HG02870 (cell line): ENCODE results near the gene PLPP6.

Experiments
- ATAC-seq: cut with Tn5 transposase; IDR thresholded peaks from one replicate; pipeline ENCODE4 v1.9.1; 2021; ENCODE audit warnings: mild to moderate bottlenecking, moderate library complexity; ENCODE audit not compliant: unreplicated experiment

PLPP6 gene

GRCh38 chr9:4690144-4690543 is 28.1 kb downstream of the PLPP6 start:
- peak; percentile 55 for ATAC-seq

- no peak for ATAC-seq
Measured at GRCh38 chr9:4691795-4692194, 29.7 kb downstream of the PLPP6 start.

GRCh38 chr9:4700091-4700490 is 38.0 kb downstream of the PLPP6 start:
- ATAC-seq, result no peak

- ATAC-seq, result no peak
Measured at GRCh38 chr9:4700932-4701331, 38.8 kb downstream of the PLPP6 start.

GRCh38 chr9:4701526-4701925 is 39.4 kb downstream of the PLPP6 start:
- no peak for ATAC-seq

GRCh38 chr9:4704129-4704528 is 42.0 kb downstream of the PLPP6 start:
- no peak for ATAC-seq

GRCh38 chr9:4706021-4706420 is 43.9 kb downstream of the PLPP6 start:
- ATAC-seq, result no peak

- no peak for ATAC-seq
Measured at GRCh38 chr9:4706971-4707622, 45.0 kb downstream of the PLPP6 start.

- ATAC-seq, result no peak
Measured at GRCh38 chr9:4709380-4709779, 47.3 kb downstream of the PLPP6 start.

GRCh38 chr9:4713849-4714248 is 51.8 kb downstream of the PLPP6 start:
- ATAC-seq, result no peak

GRCh38 chr9:4714266-4715016 is 52.3 kb downstream of the PLPP6 start:
- no peak for ATAC-seq
